ENCODE measurements around the gene SLC26A3.

- TF ChIP-seq, protein P1, sequence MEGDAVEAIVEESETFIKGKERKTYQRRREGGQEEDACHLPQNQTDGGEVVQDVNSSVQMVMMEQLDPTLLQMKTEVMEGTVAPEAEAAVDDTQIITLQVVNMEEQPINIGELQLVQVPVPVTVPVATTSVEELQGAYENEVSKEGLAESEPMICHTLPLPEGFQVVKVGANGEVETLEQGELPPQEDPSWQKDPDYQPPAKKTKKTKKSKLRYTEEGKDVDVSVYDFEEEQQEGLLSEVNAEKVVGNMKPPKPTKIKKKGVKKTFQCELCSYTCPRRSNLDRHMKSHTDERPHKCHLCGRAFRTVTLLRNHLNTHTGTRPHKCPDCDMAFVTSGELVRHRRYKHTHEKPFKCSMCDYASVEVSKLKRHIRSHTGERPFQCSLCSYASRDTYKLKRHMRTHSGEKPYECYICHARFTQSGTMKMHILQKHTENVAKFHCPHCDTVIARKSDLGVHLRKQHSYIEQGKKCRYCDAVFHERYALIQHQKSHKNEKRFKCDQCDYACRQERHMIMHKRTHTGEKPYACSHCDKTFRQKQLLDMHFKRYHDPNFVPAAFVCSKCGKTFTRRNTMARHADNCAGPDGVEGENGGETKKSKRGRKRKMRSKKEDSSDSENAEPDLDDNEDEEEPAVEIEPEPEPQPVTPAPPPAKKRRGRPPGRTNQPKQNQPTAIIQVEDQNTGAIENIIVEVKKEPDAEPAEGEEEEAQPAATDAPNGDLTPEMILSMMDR (IDR thresholded peaks at IDR 0.05): no peak
- no peak for TF ChIP-seq EZH2phosphoT487 (IDR thresholded peaks at IDR 0.05)
These were observed 25.3 kb downstream of the SLC26A3 start for GRCh38 chr7:107777702-107778101.
